HG03432 (cell line): Measurements from ENCODE around the gene GEN1.
"Not testable (repeated sequence)": the region's sequence is repeated elsewhere in the genome, so short reads cannot be mapped to it uniquely, and the experiment has no call there.

Source experiments
- ATAC-seq: cut with Tn5 transposase; IDR thresholded peaks from one replicate; pipeline ENCODE4 v1.9.1; 2021; ENCODE audit warnings: mild to moderate bottlenecking, moderate library complexity; ENCODE audit not compliant: unreplicated experiment

The GEN1 gene

GRCh38 chr2:17821535-17822444 is 67.9 kb downstream of the GEN1 start:
- ATAC-seq: peak; percentile 58

DNA sequence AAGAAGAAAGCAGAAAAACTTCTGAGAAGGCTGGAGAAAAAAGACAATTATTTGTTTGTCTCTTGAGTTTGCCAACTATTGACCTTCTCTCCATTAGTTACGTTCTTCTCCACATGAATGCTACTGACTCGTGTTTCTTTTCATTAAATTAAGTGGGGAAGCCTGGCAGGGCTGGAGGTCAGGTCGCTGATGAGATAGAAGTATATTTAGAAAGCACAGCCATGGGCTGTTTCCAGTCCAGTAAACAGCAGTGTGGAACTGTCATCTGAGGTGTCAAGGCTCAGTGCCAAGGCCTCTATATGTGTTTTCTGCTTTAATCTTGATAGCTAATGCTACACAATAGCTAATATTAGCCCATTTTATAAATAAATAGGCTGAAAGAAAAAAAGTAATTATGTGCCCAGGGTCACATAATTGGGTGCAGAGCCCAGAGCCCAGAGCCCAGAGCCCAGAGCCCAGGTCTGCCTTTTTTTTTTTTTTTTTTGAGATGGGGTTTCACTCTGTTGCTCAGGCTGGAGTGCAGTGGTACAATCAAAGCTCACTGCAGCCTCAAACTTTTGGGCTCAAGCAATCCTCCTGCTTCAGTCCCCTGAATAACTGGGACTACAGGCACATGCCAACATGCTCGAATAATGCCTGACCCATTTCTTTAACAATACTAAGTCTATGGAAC is 68.6 kb downstream of the GEN1 start:
- peak; percentile 74 for ATAC-seq

DNA sequence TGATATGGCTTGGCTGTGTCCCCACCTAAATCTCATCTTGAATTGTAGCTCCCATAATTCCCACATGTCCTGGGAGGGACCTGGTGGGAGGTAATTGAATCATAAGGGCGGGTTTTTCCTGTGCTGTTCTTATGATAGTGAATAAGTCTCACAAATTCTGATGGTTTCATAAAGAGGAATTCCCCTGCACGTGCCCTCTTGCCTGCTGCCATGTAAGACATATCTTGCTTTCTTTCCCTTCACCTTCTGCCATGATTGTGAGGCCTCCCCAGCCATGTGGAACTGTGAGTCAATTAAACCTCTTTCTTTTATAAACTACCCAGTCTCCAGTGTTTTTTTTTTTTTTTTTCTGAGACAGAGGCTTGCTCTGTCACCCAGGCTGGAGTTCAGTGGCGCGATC is 69.7 kb downstream of the GEN1 start:
- not testable (repeated sequence) for ATAC-seq

- no peak for ATAC-seq
Observed at GRCh38 chr2:17827316-17827715, 73.4 kb downstream of the GEN1 start.

DNA sequence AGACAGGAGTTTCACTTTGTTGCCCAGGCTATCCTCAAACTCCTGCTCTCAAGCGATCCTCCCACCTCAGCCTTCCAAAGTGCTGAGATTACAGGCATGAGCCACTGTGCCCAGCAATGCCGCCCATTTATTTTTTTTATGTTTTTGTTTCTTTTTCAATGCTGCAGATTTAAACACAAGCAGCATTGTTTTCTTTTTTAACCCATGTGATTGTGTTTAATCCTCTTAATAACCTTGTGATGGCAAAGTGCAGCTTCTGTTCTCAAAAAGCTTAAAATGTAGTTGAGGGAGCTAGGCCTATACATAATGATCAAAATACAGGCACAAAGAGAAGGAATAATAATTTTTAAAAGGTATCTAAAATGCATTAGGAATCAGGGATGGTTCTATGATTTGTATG is 73.8 kb downstream of the GEN1 start:
- ATAC-seq: no peak

DNA sequence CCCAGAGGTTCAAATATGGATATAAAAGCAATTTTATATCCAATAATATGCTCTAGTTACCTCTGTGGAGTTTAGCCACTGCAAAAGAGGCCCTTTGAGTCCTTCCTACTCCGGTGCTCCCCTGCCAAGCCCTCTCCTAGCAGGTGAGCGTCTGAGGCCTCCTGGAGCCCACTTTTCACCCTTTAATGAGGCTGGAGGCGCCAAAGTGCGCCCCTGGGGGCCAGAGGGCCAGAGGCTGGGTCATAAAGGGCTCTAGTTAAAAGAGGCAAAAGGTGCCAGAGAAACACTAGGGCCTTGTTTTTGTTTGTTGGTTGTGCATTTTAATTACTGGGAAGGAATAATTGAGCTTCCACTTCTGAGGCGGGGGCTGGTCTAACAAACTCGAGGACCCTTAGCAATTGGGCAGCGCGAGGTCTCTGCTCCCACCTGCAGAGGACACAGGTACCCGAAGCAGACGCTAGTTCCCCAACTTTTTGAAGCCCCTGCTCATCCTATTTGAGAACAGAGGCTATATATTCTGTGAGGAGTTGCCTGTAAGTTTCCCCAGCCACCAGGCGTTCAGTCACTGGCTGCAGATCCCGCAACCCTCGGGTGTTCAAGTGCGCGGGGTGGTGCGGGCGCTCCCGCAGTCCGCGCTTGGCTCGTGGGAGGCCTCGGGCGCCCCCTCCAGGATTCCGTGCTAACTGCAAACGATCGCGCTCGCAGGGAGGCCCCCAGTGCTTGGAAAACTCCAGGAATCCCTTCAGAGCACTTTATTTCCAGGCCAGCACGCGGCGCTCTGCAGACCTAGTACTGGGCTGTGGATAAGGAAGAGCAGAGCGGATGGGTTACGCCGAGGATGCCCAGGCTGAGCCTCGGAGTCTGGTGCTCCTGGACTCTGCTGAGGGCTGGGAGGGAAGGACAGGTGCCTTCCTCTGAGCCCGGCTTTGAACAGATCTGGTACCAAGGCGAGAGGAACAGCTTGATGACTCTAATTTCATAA is 76.4 kb downstream of the GEN1 start:
- ATAC-seq: peak; percentile 97

- ATAC-seq: no peak
Observed at GRCh38 chr2:17835516-17835915, 81.6 kb downstream of the GEN1 start.
